K562 (cell line): Measurements from ENCODE around the gene KIAA1958. TPM values are rescaled to one million over a fixed set of nuclear protein-coding genes. Genes with fewer than 3 reads are reported as not detected.

Source experiments
- ATAC-seq: fragments of 200-7000 bp; cut with Tn5 transposase; 3 replicates; pipeline ENCODE4 v1.9.1; 2020; ENCODE audit warnings: moderate library complexity
- BruUV-seq: library from RNA; stranded (reverse); fragments of 400-500 nt; replicated peaks from 2 replicates; lab custom pipeline; 2021; lab: Mats Ljungman, UMichigan
- CTCF ChIA-PET: fragments of 300-600 bp; formaldehyde crosslinking; extraction: SDS; loops from one replicate; lab custom pipeline; 2021; ENCODE audit warnings: low intra/inter-chr PET ratio; lab: Yijun Ruan, JAX
- POLR2A ChIA-PET: fragments of 300-600, 350-650 bp; sonication (Branson Sonifier 250); formaldehyde crosslinking; extraction: SDS; loops from one replicate; lab custom pipeline; 2021; ENCODE audit warnings: antibody characterized with exemption, inconsistent platforms; lab: Yijun Ruan, JAX
- DNase-seq, 4 experiments: peaks; one replicate each; pipeline versions ENCODE4 v3.0.0 to v3.0.0-alpha.2; 2011 to 2018; ENCODE audit warnings: low spot score in 3 of 4, mixed read lengths in 3 of 4; ENCODE audit errors: extremely low read depth in 1 of 4
- FAIRE-seq: peaks from 2 replicates; lab custom pipeline; 2011; peaks lifted over from hg19 to GRCh38; lab: Jason Lieb, UNC
- H2AFZ ChIP-seq: 2 replicates; pipeline ENCODE4 v1.6.0; 2011; ENCODE audit warnings: low read depth, low read length, control low read depth, inconsistent platforms
- H3K27ac ChIP-seq: fragments of 200-600 bp; 3 replicates; pipeline ENCODE4 v1.8.0; 2011; ENCODE audit warnings: low read depth, mild to moderate bottlenecking, control low read depth, inconsistent platforms, low read length, moderate library complexity, mixed read lengths; ENCODE audit errors: extremely low read depth
- H3K27me3 ChIP-seq, 2 experiments: fragments of 300-600 bp in 1 of 2; 2 replicates in 1 of 2; 3 replicates in 1 of 2; pipeline versions ENCODE4 v1.6.0 to v1.8.0; 2011; ENCODE audit warnings: inconsistent platforms in 2 of 2, low read length in 2 of 2, mild to moderate bottlenecking in 1 of 2, mixed read lengths in 1 of 2, moderate library complexity in 1 of 2; ENCODE audit not compliant: control insufficient read depth in 2 of 2, insufficient read depth in 2 of 2
- H3K36me3 ChIP-seq: fragments of 300-600 bp; 3 replicates; pipeline ENCODE4 v1.8.0; 2011; ENCODE audit warnings: mild to moderate bottlenecking, low read length, inconsistent platforms; ENCODE audit not compliant: control insufficient read depth, insufficient read depth
- H3K4me1 ChIP-seq, 2 experiments: fragments of 200-600 bp in 1 of 2; replicated peaks in 1 of 2; 2 replicates in 1 of 2; 3 replicates in 1 of 2; pipeline versions ENCODE4 v1.5.1 to v1.8.0; 2011; ENCODE audit warnings: inconsistent platforms in 2 of 2, low read length in 2 of 2, mild to moderate bottlenecking in 1 of 2, mixed read lengths in 1 of 2, moderate library complexity in 1 of 2; ENCODE audit not compliant: control insufficient read depth in 2 of 2, insufficient read depth in 2 of 2
- H3K4me2 ChIP-seq: 2 replicates; pipeline ENCODE4 v1.6.1; 2011; ENCODE audit warnings: low read length, control low read depth, inconsistent platforms, mixed read lengths; ENCODE audit not compliant: insufficient read depth
- H3K4me3 ChIP-seq: fragments of 200-600 bp; sonication (generic), shearing (Covaris generic); 2 replicates; pipeline ENCODE4 v1.5.1; 2016; ENCODE audit warnings: control low read depth, inconsistent platforms
- H3K79me2 ChIP-seq: fragments of 200-600 bp; 3 replicates; pipeline ENCODE4 v1.8.0; 2011; ENCODE audit warnings: low read length, inconsistent platforms; ENCODE audit not compliant: control insufficient read depth, insufficient read depth
- H3K9ac ChIP-seq, 2 experiments: 2 replicates each; pipeline versions ENCODE4 v1.6.0 to v1.6.1; 2011; ENCODE audit warnings: low read depth in 2 of 2, low read length in 2 of 2, control low read depth in 1 of 2, inconsistent platforms in 1 of 2, mild to moderate bottlenecking in 1 of 2, mixed read lengths in 1 of 2; ENCODE audit not compliant: insufficient read depth in 1 of 2
- H3K9me1 ChIP-seq: one replicate; pipeline ENCODE4 v1.6.0; 2011; ENCODE audit warnings: inconsistent platforms, mild to moderate bottlenecking, low read length, moderate library complexity; ENCODE audit not compliant: control insufficient read depth, insufficient read depth
- H3K9me3 ChIP-seq: replicated peaks from 2 replicates; pipeline ENCODE4 v1.5.1; 2011; ENCODE audit warnings: low read depth, low read length, inconsistent platforms; ENCODE audit not compliant: control insufficient read depth, insufficient read depth
- H4K20me1 ChIP-seq: replicated peaks from 2 replicates; pipeline ENCODE4 v1.6.1; 2011; ENCODE audit warnings: low read length, inconsistent platforms, mixed read lengths; ENCODE audit not compliant: control insufficient read depth, insufficient read depth
- DPF2 ChIP-seq: fragments of 450-650 bp; IDR thresholded peaks from 2 replicates; pipeline ENCODE4 v1.6.1; 2016
- ZNF140 ChIP-seq: fragments of 250-450 bp; sonication (Bioruptor Pico); IDR thresholded peaks from 2 replicates; pipeline ENCODE4 v1.8.0; 2021; ENCODE audit warnings: moderate library complexity, mild to moderate bottlenecking, inconsistent platforms
- WGBS: fragments of 100-300 bp; shearing (Covaris generic); methylation state at CpG from one replicate; pipeline ENCODE4 v1.1.6; 2016; ENCODE audit warnings: low coverage, mixed read lengths; ENCODE audit not compliant: insufficient coverage; ENCODE audit errors: missing lambda C conversion rate; 5-methylcytosine and 5-hydroxymethylcytosine counted together
- in situ Hi-C: fragments of 300-500 bp; cut with MboI; formaldehyde crosslinking; loops from 4 replicates; pipeline ENCODE4 v1.15.0; 2018; ENCODE audit warnings: inconsistent platforms, mixed read lengths
- intact Hi-C: fragments of 100-400 bp; cut with micrococcal nuclease; formaldehyde crosslinking; loops from 2 replicates; pipeline ENCODE4 v1.14.2; 2022
- polyA plus RNA-seq, 8 experiments: library from polyadenylated mRNA; depleted of rRNA in 4 of 8; stranded (reverse) in 5 of 8; unstranded in 3 of 8; fragments of >200 nt; fragmentation: Nextera tagmentation in 2 of 8; fragmentation: Illumina TruSeq in 1 of 8; extraction: Ambion mirVana in 2 of 8; extraction: Trizol in 1 of 8; gene quantifications; 2 replicates each; pipeline versions ENCODE4 v1.2.1 to v1.2.3, GENCODE V29; 2011 to 2014; ENCODE audit warnings: inconsistent platforms in 1 of 8, missing spikeins in 1 of 8
- total RNA-seq, 7 experiments: library from RNA; depleted of rRNA in 6 of 7; stranded (reverse); fragments of >200 nt in 6 of 7; fragmentation: Illumina TruSeq in 2 of 7; extraction: Trizol in 2 of 7; gene quantifications; 2 replicates each; pipeline versions ENCODE4 v1.2.1 to v1.2.3, GENCODE V29; 2011 to 2021; ENCODE audit warnings: low replicate concordance in 1 of 7
- TF ChIP-seq, protein P1 (sequence below): fragments of 450-650 bp; formaldehyde crosslinking; IDR thresholded peaks from 2 replicates; pipeline ENCODE4 v1.4.0; 2020; ENCODE audit warnings: mild to moderate bottlenecking, mixed read lengths
- TF ChIP-seq, protein P2 (sequence below): fragments of 450-650 bp; formaldehyde crosslinking; IDR thresholded peaks from 2 replicates; pipeline ENCODE4 v1.4.0; 2020; ENCODE audit warnings: mild to moderate bottlenecking, moderate library complexity

The KIAA1958 gene
- total and polyA plus RNA-seq, 9 of the 15 experiments (the other 6 are each of a cell fraction or from before 2014, with no cell fraction given) = 1.1 to 16.0 (median 10.1) TPM

DNA sequence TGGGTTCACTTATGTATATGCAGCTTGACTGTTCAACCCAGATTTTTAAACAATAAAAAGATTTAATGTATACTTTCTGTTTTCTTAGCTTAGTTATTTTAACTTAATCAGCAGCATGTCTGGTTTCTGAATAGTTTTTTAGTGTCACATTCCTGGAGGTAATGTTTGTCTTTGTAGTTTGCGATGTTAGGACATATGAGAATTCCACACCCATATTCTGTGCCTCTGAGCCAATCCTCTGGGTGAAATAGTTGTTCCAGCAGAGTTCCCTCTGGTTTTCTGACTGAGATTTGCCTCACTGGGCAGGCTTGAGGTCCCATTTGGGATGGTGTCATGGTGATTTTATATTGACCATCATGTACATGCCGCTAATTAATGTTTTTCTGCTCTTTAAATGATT is 182.7 kb downstream of the KIAA1958 start:
- 28% methylated on average over 2 of the region's 2 CpGs for WGBS
- Histone ChIP-seq H3K36me3 (no peaks in the 10 kb centered on the region), H3K9me1 (no peaks in the 10 kb centered on the region), H2AFZ (no peak overlapping the region), H3K4me3 (no peak overlapping the region), H3K27me3 (0 out of 5 replicates have a peak, but pooled peaks cover 0 to 2% of the 10 kb centered on the region in 2 experiments), H3K79me2 (no peaks in the 10 kb centered on the region), H3K27ac (no peak overlapping the region), H3K4me2 (no peak overlapping the region), H3K9ac (no peak overlapping the region), H3K9me3 (no peaks in the 10 kb centered on the region), H4K20me1 (no peaks in the 10 kb centered on the region), H3K4me1 (no peaks in the 10 kb centered on the region)
- intact Hi-C loops (loop anchor here (5.0 to 10.0 kb wide), 2 partner anchors 125 to 153 kb away; no protein-coding TSS in a partner anchor), in situ Hi-C loops (no loop called here)
- POLR2A ChIA-PET = no interaction called here
- no TSS peak for BruUV-seq
- no peak for FAIRE-seq
- TF ChIP-seq DPF2 (no peak), ZNF140 (no peak)
- TF ChIP-seq, protein P1, sequence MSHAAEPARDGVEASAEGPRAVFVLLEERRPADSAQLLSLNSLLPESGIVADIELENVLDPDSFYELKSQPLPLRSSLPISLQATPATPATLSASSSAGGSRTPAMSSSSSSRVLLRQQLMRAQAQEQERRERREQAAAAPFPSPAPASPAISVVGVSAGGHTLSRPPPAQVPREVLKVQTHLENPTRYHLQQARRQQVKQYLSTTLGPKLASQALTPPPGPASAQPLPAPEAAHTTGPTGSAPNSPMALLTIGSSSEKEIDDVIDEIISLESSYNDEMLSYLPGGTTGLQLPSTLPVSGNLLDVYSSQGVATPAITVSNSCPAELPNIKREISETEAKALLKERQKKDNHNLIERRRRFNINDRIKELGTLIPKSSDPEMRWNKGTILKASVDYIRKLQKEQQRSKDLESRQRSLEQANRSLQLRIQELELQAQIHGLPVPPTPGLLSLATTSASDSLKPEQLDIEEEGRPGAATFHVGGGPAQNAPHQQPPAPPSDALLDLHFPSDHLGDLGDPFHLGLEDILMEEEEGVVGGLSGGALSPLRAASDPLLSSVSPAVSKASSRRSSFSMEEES (CRISPR knock-in tag) = no peak
- TF ChIP-seq, protein P2, sequence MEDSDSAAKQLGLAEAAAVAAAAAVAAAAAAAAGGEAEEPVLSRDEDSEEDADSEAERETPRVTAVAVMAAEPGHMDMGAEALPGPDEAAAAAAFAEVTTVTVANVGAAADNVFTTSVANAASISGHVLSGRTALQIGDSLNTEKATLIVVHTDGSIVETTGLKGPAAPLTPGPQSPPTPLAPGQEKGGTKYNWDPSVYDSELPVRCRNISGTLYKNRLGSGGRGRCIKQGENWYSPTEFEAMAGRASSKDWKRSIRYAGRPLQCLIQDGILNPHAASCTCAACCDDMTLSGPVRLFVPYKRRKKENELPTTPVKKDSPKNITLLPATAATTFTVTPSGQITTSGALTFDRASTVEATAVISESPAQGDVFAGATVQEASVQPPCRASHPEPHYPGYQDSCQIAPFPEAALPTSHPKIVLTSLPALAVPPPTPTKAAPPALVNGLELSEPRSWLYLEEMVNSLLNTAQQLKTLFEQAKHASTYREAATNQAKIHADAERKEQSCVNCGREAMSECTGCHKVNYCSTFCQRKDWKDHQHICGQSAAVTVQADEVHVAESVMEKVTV (CRISPR knock-in tag) = no peak
- no peak for DNase-seq
- ATAC-seq = no peak
- CTCF ChIA-PET = no interaction called here
